Measurements from ENCODE around the gene MAP3K13.

DNA sequence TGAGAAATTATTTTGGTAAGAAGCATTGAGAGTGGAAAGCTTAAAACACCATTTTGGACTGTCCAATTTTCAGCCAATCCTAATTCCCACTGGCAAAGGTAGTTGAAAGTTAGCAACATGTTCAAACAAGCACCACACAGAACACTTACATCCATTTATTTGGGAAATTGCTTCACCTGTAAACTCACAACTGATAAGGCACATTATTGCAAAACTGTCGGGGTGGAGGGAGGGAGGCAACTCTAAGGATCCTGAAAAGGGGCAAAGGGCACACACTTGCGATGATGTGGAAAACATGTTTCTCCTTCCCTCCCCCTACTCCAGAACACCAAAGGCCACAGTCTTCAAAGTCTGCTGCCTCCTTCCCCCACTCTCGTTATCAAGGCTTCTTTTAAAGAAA lies 126.5 kb downstream of the MAP3K13 start:
- TF ChIP-seq, protein P1, sequence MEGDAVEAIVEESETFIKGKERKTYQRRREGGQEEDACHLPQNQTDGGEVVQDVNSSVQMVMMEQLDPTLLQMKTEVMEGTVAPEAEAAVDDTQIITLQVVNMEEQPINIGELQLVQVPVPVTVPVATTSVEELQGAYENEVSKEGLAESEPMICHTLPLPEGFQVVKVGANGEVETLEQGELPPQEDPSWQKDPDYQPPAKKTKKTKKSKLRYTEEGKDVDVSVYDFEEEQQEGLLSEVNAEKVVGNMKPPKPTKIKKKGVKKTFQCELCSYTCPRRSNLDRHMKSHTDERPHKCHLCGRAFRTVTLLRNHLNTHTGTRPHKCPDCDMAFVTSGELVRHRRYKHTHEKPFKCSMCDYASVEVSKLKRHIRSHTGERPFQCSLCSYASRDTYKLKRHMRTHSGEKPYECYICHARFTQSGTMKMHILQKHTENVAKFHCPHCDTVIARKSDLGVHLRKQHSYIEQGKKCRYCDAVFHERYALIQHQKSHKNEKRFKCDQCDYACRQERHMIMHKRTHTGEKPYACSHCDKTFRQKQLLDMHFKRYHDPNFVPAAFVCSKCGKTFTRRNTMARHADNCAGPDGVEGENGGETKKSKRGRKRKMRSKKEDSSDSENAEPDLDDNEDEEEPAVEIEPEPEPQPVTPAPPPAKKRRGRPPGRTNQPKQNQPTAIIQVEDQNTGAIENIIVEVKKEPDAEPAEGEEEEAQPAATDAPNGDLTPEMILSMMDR (IDR thresholded peaks at IDR 0.05), result no peak
- TF ChIP-seq POLR2AphosphoS5 (IDR thresholded peaks at IDR 0.05) (no peak), POLR2A (IDR thresholded peaks at IDR 0.05) (no peak)
